Purkinje cell (primary cell): ENCODE results near the gene OXSR1. TPM values are rescaled to one million over a fixed set of nuclear protein-coding genes. Genes with fewer than 3 reads are reported as not detected.

Experiments
- polyA plus RNA-seq: library from polyadenylated mRNA; unstranded; fragments of >200 nt; fragmentation: Nextera tagmentation; gene quantifications from 2 replicates; pipeline ENCODE4 v1.2.1, GENCODE V29; 2014

Gene OXSR1
- 11.7 and 13.2 TPM in 2 replicates for polyA plus RNA-seq

DNA sequence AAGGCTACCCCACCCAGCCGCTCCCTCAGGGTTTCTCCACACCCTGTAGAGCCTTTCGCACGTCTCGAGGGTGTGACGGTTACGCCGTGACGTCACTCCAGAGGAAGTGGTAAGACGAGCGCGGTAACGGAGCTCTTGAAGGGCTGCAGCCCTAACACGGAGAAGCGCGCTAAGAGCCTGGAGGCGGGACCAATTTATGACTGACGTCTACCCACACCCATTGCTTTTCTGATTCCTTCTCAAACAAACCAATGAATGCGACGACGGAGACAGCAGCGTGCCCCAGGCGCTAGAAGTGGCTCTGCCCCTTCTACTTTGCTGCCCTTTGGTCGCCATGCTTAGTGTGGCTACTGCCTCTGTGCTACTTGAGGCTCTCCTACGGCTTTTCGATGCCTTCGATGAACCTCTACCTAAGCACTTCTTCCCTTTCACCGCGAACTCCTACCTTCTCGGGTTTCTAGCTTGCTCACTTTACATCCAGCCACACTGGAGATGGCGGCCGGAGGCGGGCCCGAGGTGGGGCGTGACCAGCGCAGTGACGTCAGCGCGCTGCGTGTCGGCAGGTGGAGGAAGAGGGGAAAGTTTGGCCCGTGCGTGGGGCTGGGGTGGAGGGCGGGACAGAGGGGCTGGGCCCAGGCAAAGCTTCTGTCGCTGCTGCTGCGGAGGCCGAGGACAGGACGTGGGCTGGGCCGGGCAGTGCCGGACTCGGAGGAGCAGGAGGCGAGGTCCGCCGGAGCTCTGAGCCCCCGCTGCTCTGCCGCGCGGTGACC lies at the start of gene OXSR1:
TSS of gene OXSR1 (plus strand) at position 586 of the 770 bp plus-strand sequence. CDS start 340 bp downstream, outside the sequence.

DNA sequence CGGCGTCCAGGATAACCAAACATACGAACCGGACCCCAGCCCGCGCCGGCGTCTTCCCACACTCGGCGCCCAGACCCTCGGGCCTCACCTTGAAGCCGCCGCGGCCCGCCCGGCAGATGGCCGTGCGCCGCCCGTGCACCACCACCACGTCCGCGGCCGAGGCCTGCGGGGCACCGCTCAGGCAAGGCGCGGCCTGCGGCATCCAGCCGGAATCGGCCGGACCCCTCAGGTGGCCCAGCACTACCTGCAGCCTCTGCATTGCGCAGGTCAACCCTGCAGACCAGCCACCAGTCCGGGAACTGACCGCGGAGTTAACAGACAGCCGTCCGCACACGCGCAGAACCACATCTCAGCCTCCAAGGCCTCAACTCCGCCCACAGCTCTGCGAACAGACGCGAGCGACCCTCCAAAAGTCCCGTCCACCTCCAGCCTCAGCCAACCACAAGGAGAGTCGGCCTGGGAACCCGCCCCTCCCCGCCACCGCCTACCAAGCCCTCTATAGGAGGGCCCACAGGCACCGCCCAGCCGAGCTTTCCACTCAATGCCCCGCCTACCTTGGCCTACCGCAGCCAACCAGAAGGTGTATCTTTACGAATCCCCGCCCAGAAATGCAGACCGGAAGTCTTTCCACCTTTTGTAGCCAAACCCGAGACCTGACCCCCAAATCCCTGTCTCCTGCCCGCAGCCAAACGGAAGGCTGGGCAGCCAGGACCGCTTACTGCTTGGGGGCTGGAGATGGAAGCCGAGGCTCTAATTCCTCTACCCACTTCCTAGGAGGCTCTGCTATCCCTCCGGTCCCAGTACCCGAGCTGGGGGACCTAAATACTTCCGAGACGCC lies 28.3 kb upstream of the OXSR1 start, which contains the start of gene ACAA1:
TSS of gene ACAA1 (minus strand) at position 351 of the 838 bp plus-strand sequence. CDS start at position 259, 92 bp downstream.

DNA sequence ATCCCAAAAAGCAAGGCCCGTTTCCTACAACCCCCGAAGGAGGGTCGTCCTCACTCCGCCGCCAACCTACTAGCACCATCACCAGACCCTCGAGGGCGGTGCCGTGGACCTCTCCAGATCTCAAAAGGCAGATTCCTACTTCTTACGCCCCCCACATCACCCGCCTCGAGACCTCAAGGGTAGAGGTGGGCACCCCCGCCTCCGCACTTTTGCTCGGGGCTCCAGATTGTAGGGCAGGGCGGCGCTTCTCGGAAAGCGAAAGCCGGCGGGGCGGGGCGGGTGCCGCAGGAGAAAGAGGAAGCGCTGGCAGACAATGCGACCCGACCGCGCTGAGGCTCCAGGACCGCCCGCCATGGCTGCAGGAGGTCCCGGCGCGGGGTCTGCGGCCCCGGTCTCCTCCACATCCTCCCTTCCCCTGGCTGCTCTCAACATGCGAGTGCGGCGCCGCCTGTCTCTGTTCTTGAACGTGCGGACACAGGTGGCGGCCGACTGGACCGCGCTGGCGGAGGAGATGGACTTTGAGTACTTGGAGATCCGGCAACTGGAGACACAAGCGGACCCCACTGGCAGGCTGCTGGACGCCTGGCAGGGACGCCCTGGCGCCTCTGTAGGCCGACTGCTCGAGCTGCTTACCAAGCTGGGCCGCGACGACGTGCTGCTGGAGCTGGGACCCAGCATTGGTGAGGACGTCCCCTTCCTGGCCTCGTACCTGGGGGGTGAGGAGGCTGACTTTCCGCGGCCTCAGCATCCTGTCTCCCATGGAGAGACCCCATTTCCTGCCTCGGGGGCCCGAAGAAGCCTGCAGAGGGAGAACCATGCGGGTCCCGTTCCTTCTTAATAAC lies 26.8 kb upstream of the OXSR1 start, which contains the start of gene MYD88:
TSS of gene MYD88 (plus strand) at position 313 of the 842 bp plus-strand sequence. CDS start at position 353, 40 bp downstream.

DNA sequence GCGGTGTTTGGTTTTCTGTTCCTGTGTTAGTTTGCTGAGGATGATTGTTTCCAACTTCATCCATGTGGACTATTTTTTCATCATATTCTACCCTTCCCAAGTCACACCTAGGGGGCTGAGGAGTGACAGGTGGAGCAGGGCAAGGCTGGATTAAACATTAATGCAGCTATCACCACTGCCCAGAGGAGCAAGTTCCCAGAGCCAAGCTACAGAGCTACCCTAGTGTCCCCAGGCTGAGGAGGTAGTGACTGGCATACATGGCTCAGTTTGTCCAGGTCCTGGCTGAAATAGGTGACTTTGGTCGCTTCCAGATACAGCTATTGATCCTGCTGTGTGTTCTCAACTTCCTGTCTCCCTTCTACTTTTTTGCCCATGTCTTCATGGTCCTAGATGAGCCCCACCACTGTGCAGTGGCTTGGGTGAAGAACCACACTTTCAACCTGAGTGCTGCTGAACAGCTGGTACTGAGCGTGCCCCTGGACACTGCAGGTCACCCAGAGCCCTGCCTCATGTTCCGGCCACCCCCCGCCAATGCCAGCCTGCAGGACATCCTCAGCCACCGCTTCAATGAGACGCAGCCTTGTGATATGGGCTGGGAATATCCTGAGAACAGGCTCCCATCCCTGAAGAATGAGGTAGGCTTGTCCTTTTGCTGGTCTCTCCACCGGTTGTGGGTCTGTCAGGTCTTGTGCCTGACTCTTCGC lies 100.4 kb downstream of the OXSR1 start, which contains the start of gene SLC22A13:
TSS of gene SLC22A13 (plus strand) at position 209 of the 704 bp plus-strand sequence. CDS start at position 258, 49 bp downstream.

DNA sequence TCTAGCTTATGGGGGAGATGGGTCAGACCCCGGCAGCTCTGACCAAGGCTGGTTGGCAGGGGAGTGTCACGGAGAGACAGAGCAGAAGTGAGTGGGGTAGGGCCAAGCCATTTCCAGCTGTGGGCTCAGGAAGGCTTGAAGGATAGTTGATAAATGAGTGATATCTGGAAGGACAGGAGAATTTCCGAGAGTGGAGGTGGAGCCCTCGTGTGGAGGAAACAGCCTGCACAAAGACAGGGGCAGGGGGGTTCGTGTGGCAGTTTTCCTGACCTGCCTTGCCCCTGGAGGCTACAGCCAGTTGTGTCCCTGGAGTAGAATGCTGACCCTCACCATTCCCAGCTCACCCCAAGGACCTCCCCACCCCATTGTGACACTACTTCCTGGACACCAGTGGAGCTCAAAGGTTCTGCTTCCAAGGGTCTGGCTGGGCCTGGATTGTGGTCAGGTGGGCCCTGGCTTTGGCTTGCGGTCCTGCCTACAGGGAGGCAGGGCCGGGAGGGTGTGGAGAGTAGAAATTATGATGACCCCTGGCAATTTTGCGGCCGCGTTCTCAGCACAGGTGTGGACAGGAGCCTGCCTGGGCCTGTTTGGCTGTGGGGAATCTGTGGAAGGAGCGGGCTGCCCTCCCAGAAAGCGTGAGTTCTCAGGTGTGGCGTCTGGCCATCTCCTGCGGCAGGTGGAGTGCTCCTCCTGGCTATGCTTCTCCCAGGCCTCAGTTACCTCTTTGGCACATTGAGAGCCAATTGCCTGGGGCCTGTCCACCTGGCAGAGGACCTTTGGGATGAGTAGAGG lies 116.8 kb downstream of the OXSR1 start, which contains the start of gene SLC22A14:
TSS of gene SLC22A14 (plus strand) at position 400 of the 792 bp plus-strand sequence. CDS start 23,733 bp downstream, outside the sequence.

Other genes starting within 250 kb of the OXSR1 start
- 0.34 and 1.0 TPM in 2 replicates for gene VILL, start 174.8 kb upstream of the OXSR1 start, polyA plus RNA-seq
- gene PLCD1, start 135.9 kb upstream of the OXSR1 start, polyA plus RNA-seq, result 6.3 and 8.4 TPM in 2 replicates
- not detected in 2 replicates for gene DLEC1, start 126.3 kb upstream of the OXSR1 start, polyA plus RNA-seq
- 20.7 and 21.7 TPM in 2 replicates for gene ACAA1, start 28.4 kb upstream of the OXSR1 start, polyA plus RNA-seq
- not detected in 2 replicates for gene MYD88, start 26.9 kb upstream of the OXSR1 start, polyA plus RNA-seq
- gene SLC22A13, start 100.3 kb downstream of the OXSR1 start, polyA plus RNA-seq, result 0.15 TPM in 1 of 2 replicates, not detected in the other
- gene SLC22A14, start 116.8 kb downstream of the OXSR1 start, polyA plus RNA-seq, result 0.78 TPM in 1 of 2 replicates, not detected in the other
- 0.23 TPM in 1 of 2 replicates, not detected in the other for gene XYLB, start 181.2 kb downstream of the OXSR1 start, polyA plus RNA-seq